SK-N-MC (cell line): ENCODE measurements around the gene CCND1.
A peak's percentile ranks its signal among the peaks of the same experiment; 100 is the strongest.

Experiments
- DNase-seq: peaks from one replicate; pipeline ENCODE4 v3.0.0-alpha.2; 2011; ENCODE audit warnings: low read depth, low spot score
- H3K27ac ChIP-seq: fragments of 200-600 bp; sonication (generic); 2 replicates; pipeline ENCODE4 v1.5.1; 2016; ENCODE audit warnings: mixed run types
- H3K36me3 ChIP-seq: fragments of 200-600 bp; sonication (generic); 2 replicates; pipeline ENCODE4 v1.6.1; 2017; ENCODE audit warnings: antibody characterized with exemption, low read length, mixed read lengths; ENCODE audit not compliant: insufficient read depth
- H3K4me3 ChIP-seq: fragments of 200-600 bp; sonication (generic); 2 replicates; pipeline ENCODE4 v1.5.1; 2016
- H3K9ac ChIP-seq: fragments of 200-600 bp; sonication (generic); 2 replicates; pipeline ENCODE4 v1.8.0; 2017; ENCODE audit warnings: mixed run types, mixed read lengths; ENCODE audit not compliant: insufficient read length
- H3K9me3 ChIP-seq: fragments of 200-600 bp; sonication (generic); 2 replicates; pipeline ENCODE4 v1.6.1; 2017; ENCODE audit warnings: low read depth, mild to moderate bottlenecking, antibody characterized with exemption, low read length, moderate library complexity, mixed read lengths
- EZH2 ChIP-seq: fragments of 200-600 bp; sonication (generic); IDR thresholded peaks from one replicate; pipeline ENCODE4 v1.6.1; 2017; ENCODE audit warnings: antibody characterized with exemption
- FOXP2 ChIP-seq: optimal IDR thresholded peaks from 2 replicates; pipeline ENCODE3; 2011; ENCODE audit warnings: mild to moderate bottlenecking, moderate library complexity; ENCODE audit not compliant: insufficient read depth; ENCODE audit errors: extremely low read length, control extremely low read depth
- POLR2AphosphoS5 ChIP-seq: IDR thresholded peaks from 2 replicates; pipeline ENCODE4 v1.6.1; 2012; ENCODE audit warnings: mild to moderate bottlenecking, low read depth, low read length, borderline replicate concordance

The CCND1 gene

DNA sequence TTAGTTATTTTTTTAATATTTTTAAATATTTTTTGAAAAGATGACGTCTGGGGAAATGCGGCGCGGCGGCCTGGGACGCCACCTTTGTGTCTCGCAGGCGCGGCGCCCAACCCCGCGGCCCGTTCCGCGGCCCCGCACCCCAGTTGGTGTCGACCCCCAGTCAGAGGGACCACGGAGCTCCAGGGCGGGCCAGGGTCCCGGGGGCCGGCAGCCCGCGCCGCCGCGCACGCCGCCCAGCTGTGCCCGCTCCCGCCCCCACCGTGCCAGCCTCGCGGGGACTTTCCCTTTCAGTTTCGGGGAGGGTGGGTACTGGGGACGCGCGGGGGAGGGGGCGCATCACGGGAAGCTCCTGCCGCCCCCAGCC lies 1.6 kb downstream of the CCND1 start:
- Histone ChIP-seq H3K27ac (peak overlapping the region; percentile 98), H3K36me3 (peaks cover 54% of the 10 kb centered on the region), H3K4me3 (peak overlapping the region; percentile 99), H3K9ac (peak overlapping the region; percentile 99), H3K9me3 (no peaks in the 10 kb centered on the region)
- TF ChIP-seq EZH2 = no peak
- TF ChIP-seq FOXP2 = no peak
- TF ChIP-seq POLR2AphosphoS5 = no peak
- no peak for DNase-seq

GRCh38 chr11:69642913-69643632 lies 2.1 kb downstream of the CCND1 start:
- Histone ChIP-seq H3K4me3 (peak overlapping the region; percentile 99), H3K36me3 (peaks cover 59% of the 10 kb centered on the region), H3K9ac (peak overlapping the region; percentile 99), H3K27ac (peak overlapping the region; percentile 98), H3K9me3 (no peaks in the 10 kb centered on the region)
- TF ChIP-seq POLR2AphosphoS5 (peak; percentile 13), EZH2 (no peak)
- no peak for DNase-seq

DNA sequence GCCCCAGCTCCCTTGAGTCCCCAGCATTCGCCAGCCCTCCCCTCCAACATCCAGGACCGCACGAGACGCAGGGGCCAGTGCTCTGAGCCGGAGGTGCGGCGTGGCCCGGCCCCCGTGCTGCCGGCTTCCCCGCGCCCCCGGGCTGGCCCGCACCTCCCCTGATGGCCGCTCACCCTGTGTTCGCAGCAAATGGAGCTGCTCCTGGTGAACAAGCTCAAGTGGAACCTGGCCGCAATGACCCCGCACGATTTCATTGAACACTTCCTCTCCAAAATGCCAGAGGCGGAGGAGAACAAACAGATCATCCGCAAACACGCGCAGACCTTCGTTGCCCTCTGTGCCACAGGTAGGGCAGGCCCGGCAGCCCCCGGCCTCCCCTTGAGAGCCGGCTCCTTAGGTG lies 2.7 kb downstream of the CCND1 start:
- Histone ChIP-seq H3K9ac (peak overlapping the region; percentile 99), H3K4me3 (peak overlapping the region; percentile 99)

DNA sequence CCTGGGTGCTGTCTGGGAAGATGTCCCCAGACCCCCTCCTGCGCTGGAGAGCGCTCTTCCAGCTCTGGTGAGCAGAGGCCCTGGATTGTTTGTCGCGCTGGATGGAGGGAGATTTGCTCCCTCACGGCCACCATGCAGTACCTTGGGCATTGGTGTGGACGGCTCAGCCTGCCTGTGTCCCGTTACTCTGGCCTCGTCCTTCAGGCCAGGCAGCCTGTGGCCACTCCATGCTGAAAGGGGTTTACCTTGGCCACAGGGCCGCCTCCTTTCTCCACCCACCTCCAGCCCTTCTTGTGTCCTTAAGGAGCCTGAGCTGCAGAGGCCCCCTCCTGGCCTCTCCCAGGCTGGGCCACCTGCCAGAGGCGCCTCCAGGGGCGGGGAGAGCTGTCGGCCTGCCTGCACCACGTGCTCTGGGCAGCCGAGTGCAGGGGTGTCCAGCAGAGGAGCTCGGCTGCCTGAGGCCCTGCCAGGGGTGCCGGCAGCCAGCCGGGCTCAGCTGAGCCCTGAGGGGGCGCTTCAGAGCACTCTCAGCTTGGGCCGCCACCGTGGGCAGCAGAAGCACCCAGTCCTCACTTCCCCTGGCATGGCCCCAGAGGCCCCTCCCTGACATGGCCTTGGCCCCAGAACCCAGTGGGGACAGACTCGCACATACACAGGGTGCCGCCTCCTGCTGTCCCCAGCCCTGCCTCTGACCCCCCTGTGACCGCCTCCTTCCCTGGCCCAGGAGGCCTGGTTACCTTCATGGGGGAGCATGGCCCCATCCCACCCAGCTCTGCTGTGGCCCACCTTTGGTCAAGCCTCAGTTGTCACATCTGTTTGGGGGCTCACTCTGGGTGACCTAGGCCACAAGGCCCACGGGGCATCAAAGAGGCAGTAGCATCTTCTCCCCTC lies 3.4 kb downstream of the CCND1 start:
- peak overlapping the region; percentile 98 for H3K27ac ChIP-seq
- peak overlapping the region; percentile 99 for H3K9ac ChIP-seq
- TF ChIP-seq POLR2AphosphoS5 (peak; percentile 22; the same call in 1 of the 2 replicates), EZH2 (no peak), FOXP2 (no peak)
- no peaks in the 10 kb centered on the region for H3K9me3 ChIP-seq
- no peak for DNase-seq
- peaks cover 72% of the 10 kb centered on the region for H3K36me3 ChIP-seq
- H3K4me3 ChIP-seq = peak overlapping the region; percentile 99

More for the DNA sequence above, 2.7 kb downstream of the CCND1 start:
- Histone ChIP-seq H3K36me3 (peaks cover 65% of the 10 kb centered on the region), H3K9me3 (no peaks in the 10 kb centered on the region), H3K27ac (peak overlapping the region; percentile 98)
- TF ChIP-seq EZH2 (no peak), FOXP2 (no peak), POLR2AphosphoS5 (peak; percentile 12; the same call in 1 of the 2 replicates)
- no peak for DNase-seq

DNA sequence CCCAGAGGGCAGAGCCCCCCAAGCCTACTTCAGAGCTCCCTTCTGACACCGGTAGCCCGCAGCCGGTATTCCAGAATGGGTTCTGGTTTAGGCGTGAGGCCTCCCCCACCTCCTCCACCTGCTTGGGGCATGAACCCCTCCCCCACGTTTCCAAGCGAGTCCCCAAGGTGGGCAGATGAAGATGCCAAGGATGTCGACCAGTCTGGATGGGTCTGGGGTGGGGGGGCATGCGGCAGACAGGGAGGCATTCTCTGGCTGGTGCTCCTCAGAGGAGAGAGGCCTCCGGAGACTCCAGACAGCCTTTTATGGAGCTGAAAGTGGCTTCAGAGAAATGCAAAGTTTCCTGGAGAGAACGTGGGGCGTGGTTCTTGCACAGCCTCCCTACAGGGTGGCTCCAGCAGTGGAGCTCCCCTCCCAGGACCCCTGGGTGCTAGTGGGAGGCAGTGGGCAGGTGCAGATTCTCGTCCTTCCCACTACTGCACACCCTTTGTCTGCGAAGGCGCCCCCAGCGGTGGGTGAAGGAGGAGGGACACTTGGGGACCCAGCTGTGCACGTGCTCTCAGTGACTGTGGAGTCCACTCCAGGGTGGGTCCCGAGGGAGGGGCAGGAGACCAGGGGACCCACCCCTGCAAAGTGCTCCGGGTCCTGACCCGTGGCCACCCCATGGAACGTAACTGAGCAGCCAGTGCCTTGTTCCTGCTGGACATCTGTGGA lies 4.2 kb downstream of the CCND1 start:
- Histone ChIP-seq H3K9ac (peak overlapping the region; percentile 99), H3K27ac (peak overlapping the region; percentile 98), H3K9me3 (no peaks in the 10 kb centered on the region), H3K4me3 (peak overlapping the region; percentile 99), H3K36me3 (peaks cover 80% of the 10 kb centered on the region)
- TF ChIP-seq EZH2 (no peak), POLR2AphosphoS5 (no peak; the same call in 1 of the 2 replicates), FOXP2 (no peak)
- no peak for DNase-seq

- TF ChIP-seq POLR2AphosphoS5 (peak; percentile 64), EZH2 (no peak), FOXP2 (no peak)
- H3K27ac ChIP-seq = peak overlapping the region; percentile 98
- H3K4me3 ChIP-seq = peak overlapping the region; percentile 99
- H3K9ac ChIP-seq = peak overlapping the region; percentile 99
- H3K36me3 ChIP-seq = peaks cover 88% of the 10 kb centered on the region
- no peak for DNase-seq
- no peaks in the 10 kb centered on the region for H3K9me3 ChIP-seq
These were observed 5.0 kb downstream of the CCND1 start for GRCh38 chr11:69645801-69646492.

DNA sequence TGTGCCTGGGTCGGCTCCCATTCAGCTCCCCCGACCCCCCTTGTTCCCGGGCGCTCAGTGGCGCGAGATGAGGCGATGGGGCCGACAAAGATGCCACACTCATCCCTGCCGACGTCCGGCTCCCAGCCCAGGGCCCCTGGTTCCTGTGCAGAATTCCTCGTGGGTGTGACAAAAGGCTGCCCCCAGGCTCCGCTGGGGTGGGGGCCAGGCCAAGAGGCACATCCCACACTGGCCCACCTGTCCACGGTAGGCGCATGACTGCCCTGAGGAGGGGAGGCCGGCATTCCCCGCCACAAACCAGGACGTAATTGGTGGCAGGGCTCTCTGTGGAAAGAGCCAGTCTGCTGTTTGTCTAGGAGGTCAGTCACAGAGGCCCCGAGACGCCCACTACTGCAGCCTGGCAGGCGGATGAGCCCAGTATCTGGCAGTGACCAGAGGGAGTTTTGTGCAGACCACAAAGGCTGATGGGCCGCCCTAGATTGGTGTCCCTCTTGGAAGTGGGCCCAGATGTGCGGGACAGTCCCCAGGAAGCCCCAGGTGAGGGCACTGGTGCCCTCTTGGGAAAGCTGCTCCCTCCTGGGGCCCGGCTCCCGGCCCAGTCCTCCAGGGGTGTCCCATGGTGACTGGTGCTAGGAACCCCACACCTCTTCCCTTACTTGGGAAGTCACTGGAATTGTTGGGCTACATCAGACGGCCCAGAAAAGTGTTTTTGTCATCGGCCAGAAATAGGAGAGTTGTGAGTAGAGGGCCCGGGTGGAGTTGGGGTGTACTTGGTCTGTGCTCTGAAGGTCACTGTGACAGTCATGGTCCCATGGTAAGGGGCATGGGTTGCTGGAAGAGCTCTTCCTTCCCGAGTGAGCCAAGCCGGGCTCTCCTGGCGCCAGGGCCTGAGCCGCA lies 5.8 kb downstream of the CCND1 start:
- Histone ChIP-seq H3K36me3 (peaks cover 96% of the 10 kb centered on the region), H3K27ac (peak overlapping the region; percentile 98)

More for the DNA sequence above, 5.8 kb downstream of the CCND1 start:
- H3K9ac ChIP-seq = peak overlapping the region; percentile 99
- no peak for DNase-seq
- H3K9me3 ChIP-seq = no peaks in the 10 kb centered on the region
- H3K4me3 ChIP-seq = peak overlapping the region; percentile 99
- TF ChIP-seq FOXP2 = no peak
- TF ChIP-seq EZH2 = no peak
- peak; percentile 82 for TF ChIP-seq POLR2AphosphoS5
